Neural crest cell (in vitro differentiated cells): ENCODE measurements around the gene SLC39A7. TPM values are rescaled to one million over a fixed set of nuclear protein-coding genes. Genes with fewer than 3 reads are reported as not detected.
A peak's percentile ranks its signal among the peaks of the same experiment; 100 is the strongest.

Source experiments
- DNase-seq: peaks from one replicate; pipeline ENCODE4 v3.0.0; 2021; ENCODE audit warnings: low read depth, mixed read lengths, low spot score
- H3K27ac Mint-ChIP-seq: one replicate; pipeline ENCODE4 v1.8.0; 2021; ENCODE audit warnings: mild to moderate bottlenecking, mixed read lengths; ENCODE audit not compliant: unreplicated experiment
- H3K27me3 Mint-ChIP-seq: 2 replicates; pipeline ENCODE4 v1.8.0; 2021; ENCODE audit warnings: low read depth, mild to moderate bottlenecking, mixed read lengths
- H3K36me3 Mint-ChIP-seq: 2 replicates; pipeline ENCODE4 v1.8.0; 2021; ENCODE audit warnings: low read depth, mild to moderate bottlenecking, mixed read lengths
- H3K4me1 Mint-ChIP-seq: 2 replicates; pipeline ENCODE4 v1.8.0; 2021; ENCODE audit warnings: mixed read lengths
- H3K4me3 Mint-ChIP-seq: one replicate; pipeline ENCODE4 v1.8.0; 2021; ENCODE audit warnings: mild to moderate bottlenecking, mixed read lengths
- H3K9me3 Mint-ChIP-seq: 2 replicates; pipeline ENCODE4 v1.8.0; 2021; ENCODE audit warnings: mixed read lengths
- CTCF ChIP-seq: fragments of 200-600 bp; sonication (generic); conservative IDR thresholded peaks from 2 replicates; pipeline ENCODE4 v1.5.0; 2021; ENCODE audit warnings: antibody characterized with exemption, mild to moderate bottlenecking
- total RNA-seq: library from RNA; stranded (reverse); gene quantifications from 2 replicates; pipeline ENCODE4 v1.2.1, GENCODE V29; 2021

The SLC39A7 gene
- total RNA-seq, 1 donor from 2014 or later = 103 TPM

DNA sequence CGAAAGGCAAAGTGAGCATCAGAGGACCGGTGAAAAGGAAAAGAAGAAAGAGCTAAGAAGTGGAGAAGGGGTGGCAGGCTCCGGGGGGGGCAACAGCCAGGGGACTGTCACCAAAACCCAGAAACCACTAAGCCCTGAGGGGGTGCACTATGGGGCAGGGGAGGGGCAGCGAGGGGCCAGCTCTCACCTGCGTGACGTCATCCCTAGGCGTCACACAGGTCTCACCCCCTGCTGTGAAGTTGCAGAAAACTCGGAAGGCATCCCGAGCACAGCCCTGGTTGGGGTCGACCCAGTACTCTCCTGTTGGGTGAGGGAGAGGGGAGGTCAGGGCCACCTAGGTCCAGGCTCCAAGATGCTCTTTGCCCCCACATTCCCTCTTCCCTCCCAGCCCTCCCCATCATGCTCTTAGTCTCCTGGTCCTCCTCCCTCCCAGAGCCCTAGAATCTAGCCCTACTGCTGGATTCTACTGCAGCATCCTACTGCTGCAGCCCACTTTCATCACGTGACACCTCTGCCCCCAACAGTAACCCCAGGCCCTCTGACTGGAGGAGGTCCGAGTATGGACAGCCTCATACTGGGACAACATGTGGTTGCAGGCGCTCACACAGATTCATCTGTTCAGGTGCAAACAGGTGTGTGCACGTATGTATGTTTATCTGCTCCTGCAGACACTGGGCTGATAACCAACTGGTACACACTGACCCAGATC lies 35.8 kb upstream of the SLC39A7 start:
- TF ChIP-seq CTCF = no peak
- peaks cover 4% of the 10 kb centered on the region for H3K27me3 Mint-ChIP-seq
- no peak overlapping the region for H3K27ac Mint-ChIP-seq
- H3K36me3 Mint-ChIP-seq = no peaks in the 10 kb centered on the region
- no peaks in the 10 kb centered on the region for H3K9me3 Mint-ChIP-seq
- no peak for DNase-seq
- peaks cover 13% of the 10 kb centered on the region for H3K4me1 Mint-ChIP-seq
- no peak overlapping the region for H3K4me3 Mint-ChIP-seq

- H3K4me1 Mint-ChIP-seq = peaks cover 13% of the 10 kb centered on the region
- H3K4me3 Mint-ChIP-seq = no peak overlapping the region
- DNase-seq = no peak
- no peak for TF ChIP-seq CTCF
- H3K36me3 Mint-ChIP-seq = no peaks in the 10 kb centered on the region
- H3K27ac Mint-ChIP-seq = no peak overlapping the region
- H3K27me3 Mint-ChIP-seq = peaks cover 4% of the 10 kb centered on the region
- H3K9me3 Mint-ChIP-seq = no peaks in the 10 kb centered on the region
These were observed 34.9 kb upstream of the SLC39A7 start for GRCh38 chr6:33165581-33166258.

- H3K4me3 Mint-ChIP-seq = no peak overlapping the region
- DNase-seq = no peak
- no peaks in the 10 kb centered on the region for H3K9me3 Mint-ChIP-seq
- no peaks in the 10 kb centered on the region for H3K36me3 Mint-ChIP-seq
- no peaks in the 10 kb centered on the region for H3K27me3 Mint-ChIP-seq
- TF ChIP-seq CTCF = no peak
- H3K4me1 Mint-ChIP-seq = peaks cover 7% of the 10 kb centered on the region
- H3K27ac Mint-ChIP-seq = no peak overlapping the region
These were observed 34.3 kb upstream of the SLC39A7 start for GRCh38 chr6:33166363-33166762.

GRCh38 chr6:33166811-33167210 lies 33.9 kb upstream of the SLC39A7 start:
- H3K36me3 Mint-ChIP-seq = no peaks in the 10 kb centered on the region
- no peaks in the 10 kb centered on the region for H3K9me3 Mint-ChIP-seq
- no peak overlapping the region for H3K27ac Mint-ChIP-seq
- DNase-seq = no peak
- peaks cover 3% of the 10 kb centered on the region for H3K4me1 Mint-ChIP-seq
- H3K27me3 Mint-ChIP-seq = no peaks in the 10 kb centered on the region
- H3K4me3 Mint-ChIP-seq = no peak overlapping the region
- TF ChIP-seq CTCF = no peak

- H3K27ac Mint-ChIP-seq = peak overlapping the region; percentile 27
- H3K9me3 Mint-ChIP-seq = no peaks in the 10 kb centered on the region
- H3K36me3 Mint-ChIP-seq = no peaks in the 10 kb centered on the region
- TF ChIP-seq CTCF = no peak
- H3K4me1 Mint-ChIP-seq = no peaks in the 10 kb centered on the region
- H3K4me3 Mint-ChIP-seq = no peak overlapping the region
- H3K27me3 Mint-ChIP-seq = no peaks in the 10 kb centered on the region
- DNase-seq = no peak
These were observed 33.0 kb upstream of the SLC39A7 start for GRCh38 chr6:33167374-33168283.
